Stomach (tissue), 9 donors: Measurements from ENCODE around the gene NXT1. TPM values are rescaled to one million over a fixed set of nuclear protein-coding genes. Genes with fewer than 3 reads are reported as not detected.

Experiments used
- DNase-seq, 2 donors: peaks; one replicate each; pipeline versions ENCODE4 v3.0.0 to v3.0.0-alpha.2; 2013 to 2019
- H3K27ac ChIP-seq, 5 donors: fragments of 200-600 bp in 4 of 5; sonication (generic) in 4 of 5; one replicate each; pipeline ENCODE4 v1.5.1; 2013 to 2019; ENCODE audit warnings: mild to moderate bottlenecking in 1 of 5, moderate library complexity in 1 of 5
- H3K27me3 ChIP-seq, 3 donors: fragments of 200-600 bp; sonication (generic); one replicate each; pipeline ENCODE4 v1.5.1; 2017 to 2019; ENCODE audit warnings: mixed run types in 1 of 3
- H3K36me3 ChIP-seq, 4 donors: fragments of 200-600 bp; sonication (generic); 1 replicate in 3 of 4; 2 replicates in 1 of 4; pipeline ENCODE4 v1.5.1; 2016 to 2019
- H3K4me1 ChIP-seq, 4 donors: fragments of 200-600 bp; sonication (generic); one replicate each; pipeline ENCODE4 v1.5.1; 2016 to 2019
- H3K4me3 ChIP-seq, 4 donors: fragments of 200-600 bp; sonication (generic) in 3 of 4; one replicate each; pipeline ENCODE4 v1.5.1; 2016 to 2019; ENCODE audit warnings: mild to moderate bottlenecking in 1 of 4
- H3K9me3 ChIP-seq, 4 donors: fragments of 200-600 bp; sonication (generic); one replicate each; pipeline ENCODE4 v1.5.1; 2016 to 2019
- EP300 ChIP-seq: sonication (generic); formaldehyde crosslinking; IDR thresholded peaks from one replicate; pipeline ENCODE4 v1.6.1; 2017; ENCODE audit warnings: antibody characterized with exemption
- POLR2A ChIP-seq, 4 donors: fragments of 450-650 bp; IDR thresholded peaks; one replicate each; pipeline ENCODE4 v1.6.1; 2016; ENCODE audit warnings: antibody characterized with exemption in 4 of 4, control low read depth in 2 of 4, mild to moderate bottlenecking in 1 of 4, moderate library complexity in 1 of 4
- POLR2AphosphoS5 ChIP-seq, 3 donors: sonication (generic); formaldehyde crosslinking; IDR thresholded peaks; one replicate each; pipeline ENCODE4 v1.6.1; 2016; ENCODE audit warnings: antibody characterized with exemption in 3 of 3
- WGBS, 5 donors: extraction: QIAGEN DNeasy Blood & Tissue Kit in 3 of 5; methylation state at CpG; one replicate each; pipeline versions ENCODE4 v1.1.5 to v1.1.7; 2013 to 2018; 5-methylcytosine and 5-hydroxymethylcytosine counted together
- intact Hi-C: fragments of 100-400 bp; cut with DNase I; formaldehyde crosslinking; loops from one replicate; pipeline ENCODE4 v1.15.1; 2023; ENCODE audit warnings: low total_unique reads
- polyA plus RNA-seq, 3 donors: library from polyadenylated mRNA; stranded (reverse); fragments of 200-250 nt; gene quantifications; one replicate each; pipeline ENCODE4 v1.2.3, GENCODE V29; 2013
- small RNA-seq, 4 donors: library from RNA; depleted of rRNA; stranded (forward); fragments of <200 nt; gene quantifications; one replicate each; pipeline ENCODE3, GENCODE V24; 2016
- total RNA-seq, 5 donors: library from RNA; depleted of rRNA; stranded (reverse); fragments of >200 nt; gene quantifications; one replicate each; pipeline versions ENCODE4 v1.1.0 to v1.2.3, GENCODE V29; 2014 to 2016
- TF ChIP-seq, protein P1 (sequence below), 7 experiments: fragments of 450-650 bp in 4 of 7; fragments of 200-600 bp in 3 of 7; sonication (generic) in 3 of 7; IDR thresholded peaks; one replicate each; pipeline ENCODE4 v1.5.1; 2016 to 2019; ENCODE audit warnings: antibody characterized with exemption in 7 of 7, control low read depth in 2 of 7, mild to moderate bottlenecking in 1 of 7
- donor health status: healthy with polysubstance abuse.
- donor health status: Bipolar disorder and iron deficiency.
- donor health status: healthy.

NXT1 gene
- total and polyA plus RNA-seq, 8 donors, result 2.3 to 24.8 (median 13.7) TPM

DNA sequence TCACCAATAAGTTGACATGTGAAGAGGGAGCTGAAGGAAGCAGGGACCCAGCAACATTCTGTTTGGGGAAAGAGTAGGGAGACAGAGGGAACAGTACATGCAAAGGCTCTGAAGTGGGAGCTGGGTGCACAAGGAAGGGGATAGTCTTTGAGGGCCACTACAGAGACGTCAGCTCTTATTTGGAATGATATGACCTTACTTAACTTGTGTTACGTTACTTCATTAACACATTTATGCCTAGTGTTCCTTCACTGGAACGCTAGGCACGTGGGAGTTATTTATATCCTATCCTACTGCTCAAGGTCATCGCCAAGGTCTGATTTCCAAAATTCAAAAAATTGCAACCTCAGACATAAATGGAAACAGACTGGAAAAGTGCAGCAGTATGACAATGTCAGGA, 50.5 kb downstream of the NXT1 start:
- TF ChIP-seq, protein P1, sequence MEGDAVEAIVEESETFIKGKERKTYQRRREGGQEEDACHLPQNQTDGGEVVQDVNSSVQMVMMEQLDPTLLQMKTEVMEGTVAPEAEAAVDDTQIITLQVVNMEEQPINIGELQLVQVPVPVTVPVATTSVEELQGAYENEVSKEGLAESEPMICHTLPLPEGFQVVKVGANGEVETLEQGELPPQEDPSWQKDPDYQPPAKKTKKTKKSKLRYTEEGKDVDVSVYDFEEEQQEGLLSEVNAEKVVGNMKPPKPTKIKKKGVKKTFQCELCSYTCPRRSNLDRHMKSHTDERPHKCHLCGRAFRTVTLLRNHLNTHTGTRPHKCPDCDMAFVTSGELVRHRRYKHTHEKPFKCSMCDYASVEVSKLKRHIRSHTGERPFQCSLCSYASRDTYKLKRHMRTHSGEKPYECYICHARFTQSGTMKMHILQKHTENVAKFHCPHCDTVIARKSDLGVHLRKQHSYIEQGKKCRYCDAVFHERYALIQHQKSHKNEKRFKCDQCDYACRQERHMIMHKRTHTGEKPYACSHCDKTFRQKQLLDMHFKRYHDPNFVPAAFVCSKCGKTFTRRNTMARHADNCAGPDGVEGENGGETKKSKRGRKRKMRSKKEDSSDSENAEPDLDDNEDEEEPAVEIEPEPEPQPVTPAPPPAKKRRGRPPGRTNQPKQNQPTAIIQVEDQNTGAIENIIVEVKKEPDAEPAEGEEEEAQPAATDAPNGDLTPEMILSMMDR (IDR thresholded peaks at IDR 0.05), result no peak
- no peak for TF ChIP-seq POLR2AphosphoS5 (IDR thresholded peaks at IDR 0.05)
- TF ChIP-seq EP300, result no peak
- TF ChIP-seq POLR2A (IDR thresholded peaks at IDR 0.05), result no peak
- no peaks in the 10 kb centered on the region for H3K9me3 ChIP-seq
- no peak overlapping the region for H3K27ac ChIP-seq
- H3K27me3 ChIP-seq, result no peaks in the 10 kb centered on the region
- intact Hi-C loops, result no loop called here
- DNase-seq, result no peak
- H3K4me3 ChIP-seq, result no peak overlapping the region
- 75 to 96% (median 88%) methylated on average over 5 of the region's 5 CpGs for WGBS, 5 donors
- H3K4me1 ChIP-seq, result peaks cover 12 to 26% (median 17%) of the 10 kb centered on the region in 4 donors
- peaks cover 0 to 26% (median 20%) of the 10 kb centered on the region in 4 donors for H3K36me3 ChIP-seq

DNA sequence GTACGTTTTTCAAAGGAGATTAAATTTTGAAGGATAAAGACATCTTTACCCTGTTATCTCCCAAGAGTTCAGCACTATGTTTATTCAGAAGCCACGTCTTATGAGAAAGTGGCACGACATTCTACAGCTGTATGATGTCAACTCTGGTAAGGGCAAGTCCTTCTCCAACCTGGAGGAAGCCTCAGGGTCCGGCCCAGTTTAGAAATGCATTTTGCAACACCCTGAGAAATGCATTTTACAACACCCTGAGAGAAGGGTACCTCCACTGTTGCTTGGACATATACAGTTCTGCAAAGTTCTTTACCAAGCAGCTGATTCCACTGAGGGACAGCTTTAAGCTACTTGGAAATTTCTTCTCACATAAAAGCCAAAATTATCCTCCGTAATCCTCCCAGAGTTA, 53.2 kb downstream of the NXT1 start:
- WGBS, 5 donors, result 59 to 70% (median 68%) methylated on average over 5 of the region's 5 CpGs
- Histone ChIP-seq H3K9me3 (no peaks in the 10 kb centered on the region), H3K4me3 (no peak overlapping the region), H3K36me3 (peaks cover 0 to 26% (median 20%) of the 10 kb centered on the region in 4 donors), H3K4me1 (peaks cover 12 to 22% (median 19%) of the 10 kb centered on the region in 4 donors), H3K27ac (no peak overlapping the region), H3K27me3 (no peaks in the 10 kb centered on the region)
- intact Hi-C loops, result no loop called here
- DNase-seq, result no peak
- TF ChIP-seq POLR2A (IDR thresholded peaks at IDR 0.05) (no peak), EP300 (no peak), POLR2AphosphoS5 (IDR thresholded peaks at IDR 0.05) (no peak)
- TF ChIP-seq, protein P1 (IDR thresholded peaks at IDR 0.05), result no peak

DNA sequence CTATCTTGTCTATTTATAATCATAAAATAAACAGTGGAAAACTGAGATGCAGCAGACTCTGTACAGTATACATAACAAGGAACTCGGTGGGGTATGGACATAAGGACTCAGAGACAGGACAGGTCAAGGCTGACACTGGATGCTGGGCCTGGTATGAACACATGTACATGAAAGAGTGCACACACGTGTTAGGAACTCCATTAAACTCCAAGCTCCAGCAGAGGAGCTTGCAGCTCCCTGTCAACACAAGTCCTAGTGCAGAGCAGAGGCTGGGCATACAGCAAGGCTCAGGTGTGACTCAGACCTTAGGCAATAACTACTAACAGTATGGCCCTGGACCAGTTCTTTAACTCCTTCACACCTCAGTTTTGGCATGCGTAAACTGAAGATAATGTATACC, 53.6 kb downstream of the NXT1 start:
- Histone ChIP-seq H3K27ac (no peak overlapping the region), H3K27me3 (no peaks in the 10 kb centered on the region), H3K9me3 (no peaks in the 10 kb centered on the region), H3K4me3 (no peak overlapping the region), H3K4me1 (peaks cover 12 to 22% (median 19%) of the 10 kb centered on the region in 4 donors), H3K36me3 (peaks cover 0 to 26% (median 20%) of the 10 kb centered on the region in 4 donors)
- peak in 1 of 2 donors; percentile 30 for DNase-seq
- WGBS, 5 donors, result 36 to 52% (median 46%) methylated on average over 3 of the region's 3 CpGs
- TF ChIP-seq EP300 (no peak), POLR2AphosphoS5 (IDR thresholded peaks at IDR 0.05) (no peak), POLR2A (IDR thresholded peaks at IDR 0.05) (no peak)
- TF ChIP-seq, protein P1 (IDR thresholded peaks at IDR 0.05), result no peak
- intact Hi-C loops, result no loop called here

Small RNA genes within 50 kb of the gene (small RNA-seq; reads per million reads assigned to genes)
- 0 reads per million in 4 donors for gene RNA5SP479

Other genes with a start within 250 kb of the NXT1 start
- gene GZF1, start 11.4 kb downstream of the NXT1 start, total RNA-seq, result 10 to 100 TPM in 3 of 5 donors, 1 to 10 TPM in 2; 2.9 to 19.7 (median 10.3) TPM
- 1 to 10 TPM; 4.4 to 7.6 (median 6.0) TPM for gene GZF1, start 11.4 kb downstream of the NXT1 start, polyA plus RNA-seq
- gene NAPB, start 70.7 kb downstream of the NXT1 start, total RNA-seq, result 10 to 100 TPM in 3 of 5 donors, 1 to 10 TPM in 1, under 1 TPM in 1; 0.58 to 33.5 (median 11.3) TPM
- 1 to 10 TPM; 5.0 to 6.6 (median 5.1) TPM for gene NAPB, start 70.7 kb downstream of the NXT1 start, polyA plus RNA-seq
- 10 to 100 TPM in 1 of 5 donors, not detected in 4; 39.4 TPM for gene CSTL1, start 88.9 kb downstream of the NXT1 start, total RNA-seq
- gene CSTL1, start 88.9 kb downstream of the NXT1 start, polyA plus RNA-seq, result not detected
- gene CST11, start 102.1 kb downstream of the NXT1 start, total RNA-seq, result not detected
- gene CST11, start 102.1 kb downstream of the NXT1 start, polyA plus RNA-seq, result not detected
- not detected for gene CST8, start 140.3 kb downstream of the NXT1 start, total RNA-seq
- gene CST8, start 140.3 kb downstream of the NXT1 start, polyA plus RNA-seq, result not detected
- not detected for gene CST9L, start 217.7 kb downstream of the NXT1 start, total RNA-seq
- not detected for gene CST9L, start 217.7 kb downstream of the NXT1 start, polyA plus RNA-seq